ENCODE data around the gene MAGEA9B.
A peak's percentile ranks its signal among the peaks of the same experiment; 100 is the strongest.
"Not testable (repeated sequence)": the region's sequence is repeated elsewhere in the genome, so short reads cannot be mapped to it uniquely, and the experiment has no call there.

The MAGEA9B gene, protein sequence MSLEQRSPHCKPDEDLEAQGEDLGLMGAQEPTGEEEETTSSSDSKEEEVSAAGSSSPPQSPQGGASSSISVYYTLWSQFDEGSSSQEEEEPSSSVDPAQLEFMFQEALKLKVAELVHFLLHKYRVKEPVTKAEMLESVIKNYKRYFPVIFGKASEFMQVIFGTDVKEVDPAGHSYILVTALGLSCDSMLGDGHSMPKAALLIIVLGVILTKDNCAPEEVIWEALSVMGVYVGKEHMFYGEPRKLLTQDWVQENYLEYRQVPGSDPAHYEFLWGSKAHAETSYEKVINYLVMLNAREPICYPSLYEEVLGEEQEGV

GRCh38 chrX:149587359-149587758 is at the start of gene MAGEA9B:
MAGEA9B (minus strand) TSS chrX:149587459; CDS start chrX:149583179, 4,280 bp downstream.
- not testable (repeated sequence) for DNase-seq (ENCODE audit: low read depth)

DNA sequence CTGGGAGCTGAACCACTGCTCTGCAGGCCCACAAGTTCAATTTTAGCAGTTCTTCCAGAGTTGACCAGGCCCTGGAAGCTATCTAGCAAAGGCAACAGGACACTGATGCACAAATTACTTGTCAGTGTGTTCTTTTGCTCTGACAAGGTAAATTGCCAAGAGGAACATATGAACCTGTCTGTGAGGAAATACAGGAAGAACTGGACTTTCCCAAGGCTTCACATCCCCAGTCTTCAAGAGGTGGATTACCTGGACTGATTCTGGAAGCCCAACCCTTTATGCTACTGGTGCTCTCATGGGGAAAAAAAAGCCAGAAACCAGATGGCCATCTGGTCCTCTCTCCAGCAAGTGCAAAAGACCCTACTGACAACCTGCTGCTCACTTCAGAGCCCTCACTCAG is 46.3 kb upstream of the MAGEA9B start:
- DNase-seq (ENCODE audit: low read depth), result no peak

DNA sequence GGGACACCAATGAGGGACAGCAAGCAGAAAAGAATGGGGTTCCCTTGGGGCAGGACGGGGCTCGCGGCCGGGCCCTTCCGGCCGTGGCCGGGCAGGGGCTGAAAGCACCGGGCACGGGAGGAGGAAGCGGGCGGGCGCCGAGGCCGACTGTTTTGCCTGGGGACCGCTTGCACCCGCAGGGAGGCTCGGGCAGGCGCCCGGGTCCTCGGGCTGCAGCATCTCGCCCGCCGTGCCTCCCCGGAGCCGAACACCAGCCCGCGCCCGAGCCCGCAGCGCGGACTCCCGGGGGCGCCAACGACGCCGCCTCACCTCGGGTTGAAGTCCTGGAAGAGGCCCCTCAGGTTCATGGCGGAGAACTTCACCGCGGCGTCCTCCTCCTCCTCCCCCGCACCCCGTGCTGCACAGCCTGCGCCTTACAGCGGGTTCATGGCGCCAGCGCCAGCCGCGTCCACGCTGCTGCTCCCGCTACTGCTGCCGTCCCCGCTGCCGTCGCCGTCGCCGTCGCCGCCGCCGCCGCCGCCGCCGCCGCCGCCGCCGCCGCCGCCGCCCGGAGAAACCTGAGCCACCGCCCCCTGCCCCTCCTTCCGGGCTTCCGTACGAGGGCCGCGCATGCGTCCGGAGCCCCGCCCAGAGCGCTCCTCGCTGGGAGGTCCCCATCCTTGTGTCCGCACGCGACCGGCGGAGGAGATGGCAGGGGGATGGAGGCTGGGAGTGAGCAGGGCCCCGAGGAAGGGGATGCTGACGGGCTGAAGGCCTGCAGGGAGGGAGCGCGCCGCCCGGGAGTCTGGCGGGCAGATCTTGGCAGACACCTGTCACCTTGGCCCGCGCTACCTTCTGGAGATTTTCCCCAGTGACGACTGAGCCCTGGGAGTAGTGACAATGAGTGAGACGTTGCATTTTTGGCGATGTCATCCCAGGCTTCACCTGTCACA is 44.2 kb upstream of the MAGEA9B start, which contains the start of gene TMEM185A:
TSS of gene TMEM185A (minus strand) at position 559 of the 932 bp plus-strand sequence. CDS start at position 347, 212 bp downstream.
- DNase-seq (ENCODE audit: low read depth), result peak; percentile 67

GRCh38 chrX:149630681-149631233 is 43.5 kb upstream of the MAGEA9B start:
- peak; percentile 56 for DNase-seq (ENCODE audit: low read depth)

DNA sequence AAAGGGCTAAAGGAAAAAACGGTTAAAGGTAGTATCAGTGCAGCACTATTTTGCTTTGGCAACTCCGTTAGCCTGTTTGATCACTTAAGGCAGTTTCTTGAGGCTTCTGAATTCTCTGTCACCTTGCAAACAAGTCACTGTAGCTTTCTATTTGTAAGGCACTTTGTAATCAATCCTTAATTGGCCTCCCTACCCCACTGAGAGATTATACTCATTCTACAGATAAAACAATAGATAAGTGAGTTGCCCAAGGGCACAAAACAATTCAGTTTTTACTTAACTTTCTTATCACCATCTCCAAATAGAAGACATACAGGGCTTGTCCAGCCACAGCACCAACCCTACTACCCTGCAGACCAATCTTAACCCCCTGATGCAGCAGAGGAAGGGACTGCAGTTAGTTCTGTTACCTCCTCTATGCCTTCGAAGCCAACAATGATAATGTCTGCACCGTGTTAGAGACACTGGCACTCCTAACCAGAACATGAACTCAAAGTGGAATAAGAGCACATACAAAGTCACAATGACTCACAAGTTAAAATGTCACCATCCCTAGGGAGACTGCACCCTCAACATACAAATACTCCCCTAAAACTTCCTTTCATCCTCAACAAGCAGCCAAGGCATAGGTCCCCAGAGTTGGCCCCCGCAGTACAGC is 42.6 kb upstream of the MAGEA9B start:
- DNase-seq (ENCODE audit: low read depth), result no peak

DNA sequence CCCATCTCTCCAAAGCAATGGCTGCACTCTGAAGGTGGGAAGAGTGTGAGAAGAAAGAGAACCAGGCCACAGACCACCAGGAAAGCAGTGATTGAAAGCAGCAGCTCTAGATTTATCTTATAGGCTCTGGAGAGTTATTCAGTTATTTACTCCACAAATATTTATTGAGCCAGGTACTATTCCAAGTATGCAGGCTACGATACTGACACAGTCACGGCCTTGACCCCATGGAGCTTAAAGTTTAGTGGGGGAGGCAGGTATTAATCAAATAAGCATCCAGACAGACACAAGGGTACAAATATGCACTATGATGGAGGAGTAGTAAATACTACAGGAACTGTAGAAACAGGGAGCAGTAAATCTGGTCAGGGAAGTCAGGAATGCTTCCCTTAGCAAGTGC is 41.5 kb upstream of the MAGEA9B start:
- no peak for DNase-seq (ENCODE audit: low read depth)

DNA sequence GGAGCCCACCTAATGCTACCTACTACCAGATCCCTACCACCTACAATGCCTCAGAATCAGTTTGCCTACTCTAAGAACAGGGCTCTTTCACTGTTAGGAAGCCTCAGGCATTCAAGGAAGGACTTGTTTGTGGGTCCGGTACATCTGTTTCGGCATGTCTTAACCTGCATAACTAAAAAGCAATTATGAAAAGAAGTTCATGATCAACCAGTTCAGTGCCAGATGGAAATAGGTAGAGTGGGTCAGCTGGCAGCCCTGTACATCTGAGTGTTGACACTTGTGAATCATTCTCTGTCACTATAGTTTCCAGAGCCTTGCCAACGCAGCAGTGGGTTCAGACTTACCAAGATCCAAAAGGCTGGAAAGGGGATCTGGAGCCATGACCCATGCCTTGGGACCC is 41.0 kb upstream of the MAGEA9B start:
- no peak for DNase-seq (ENCODE audit: low read depth)

DNA sequence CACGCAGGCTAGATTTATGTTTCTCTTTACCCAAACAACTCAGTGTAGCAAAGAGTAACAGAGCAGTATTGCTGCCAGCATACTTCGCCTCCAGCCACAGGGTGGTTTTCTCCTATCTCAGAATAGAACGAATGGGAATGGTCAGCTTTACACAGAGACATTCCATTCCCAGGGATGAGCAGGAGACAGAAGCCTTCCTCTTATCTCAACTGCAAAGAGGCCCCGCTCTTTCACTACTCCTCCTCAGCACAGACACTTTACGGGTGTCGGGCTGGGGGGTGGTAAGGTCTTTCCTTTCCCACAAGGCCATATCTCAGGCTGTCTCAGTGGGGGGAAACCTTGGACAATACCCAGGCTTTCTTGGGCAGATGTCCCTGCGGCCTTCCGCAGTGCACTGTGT is 39.6 kb upstream of the MAGEA9B start:
- DNase-seq (ENCODE audit: low read depth), result not testable (repeated sequence)

DNA sequence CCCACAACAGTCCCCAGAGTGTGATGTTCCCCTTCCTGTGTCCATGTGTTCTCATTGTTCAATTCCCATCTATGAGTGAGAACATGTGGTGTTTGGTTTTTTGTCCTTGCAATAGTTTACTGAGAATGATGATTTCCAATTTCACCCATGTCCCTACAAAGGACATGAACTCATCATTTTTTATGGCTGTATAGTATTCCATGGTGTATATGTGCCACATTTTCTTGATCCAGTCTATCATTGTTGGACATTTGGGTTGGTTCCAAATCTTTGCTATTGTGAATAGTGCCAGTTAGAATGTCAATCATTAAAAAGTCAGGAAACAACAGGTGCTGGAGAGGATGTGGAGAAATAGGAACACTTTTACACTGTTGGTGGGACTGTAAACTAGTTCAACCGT is 32.4 kb upstream of the MAGEA9B start:
- DNase-seq (ENCODE audit: low read depth), result not testable (repeated sequence)

- no peak for DNase-seq (ENCODE audit: low read depth)
These were observed 31.6 kb upstream of the MAGEA9B start for GRCh38 chrX:149618871-149619270.

DNA sequence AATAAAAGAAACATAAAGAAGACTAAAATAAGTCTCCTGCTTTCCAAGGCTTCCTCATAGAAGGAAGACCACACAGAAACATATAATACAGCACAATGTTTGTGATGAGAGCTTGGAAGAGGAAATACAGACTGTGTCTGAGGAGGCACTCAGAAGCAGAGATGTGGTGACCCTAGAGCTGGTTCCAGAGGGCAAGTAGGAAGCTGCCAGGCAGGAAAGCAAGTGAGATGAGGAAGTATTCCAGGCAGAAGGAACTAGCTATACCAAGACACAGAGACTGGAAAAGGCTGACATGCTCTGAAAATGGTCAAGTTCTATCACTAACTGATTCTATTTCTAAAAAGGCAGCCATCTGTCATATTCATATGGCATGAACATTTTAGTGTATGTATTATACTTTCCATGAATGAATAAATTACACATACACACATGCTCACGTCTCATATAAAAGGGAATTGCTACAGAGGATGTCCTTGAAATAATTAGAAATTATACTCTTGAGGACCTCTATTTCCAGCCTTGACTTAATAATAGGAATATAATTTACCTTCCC is 24.4 kb upstream of the MAGEA9B start:
- no peak for DNase-seq (ENCODE audit: low read depth)

DNA sequence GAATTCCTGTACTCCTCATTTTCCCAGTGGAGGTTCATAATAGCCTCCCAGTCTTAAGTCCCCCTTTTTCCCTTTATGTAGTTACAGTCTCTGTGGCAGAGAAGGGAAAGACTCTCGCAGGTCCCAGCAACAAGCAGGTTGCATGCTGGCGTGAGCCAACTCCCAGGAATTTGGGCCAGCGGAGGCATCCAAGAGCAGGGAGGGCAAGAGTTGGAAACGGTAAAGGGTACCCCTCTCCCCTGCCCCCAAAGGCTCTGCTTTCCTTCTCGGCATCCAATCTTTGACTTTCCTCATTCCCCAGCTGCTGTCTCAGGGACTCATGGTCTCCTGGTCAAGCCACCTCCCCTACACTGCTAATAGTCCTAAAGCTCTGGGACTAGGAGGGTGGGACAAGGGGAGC is 23.3 kb upstream of the MAGEA9B start:
- no peak for DNase-seq (ENCODE audit: low read depth)

- DNase-seq (ENCODE audit: low read depth), result no peak
These were observed 20.4 kb upstream of the MAGEA9B start for GRCh38 chrX:149607699-149608098.

- DNase-seq (ENCODE audit: low read depth), result peak; percentile 43
These were observed 18.1 kb upstream of the MAGEA9B start for GRCh38 chrX:149605248-149605885.

- not testable (repeated sequence) for DNase-seq (ENCODE audit: low read depth)
These were observed 11.3 kb upstream of the MAGEA9B start for GRCh38 chrX:149598603-149599002.

DNA sequence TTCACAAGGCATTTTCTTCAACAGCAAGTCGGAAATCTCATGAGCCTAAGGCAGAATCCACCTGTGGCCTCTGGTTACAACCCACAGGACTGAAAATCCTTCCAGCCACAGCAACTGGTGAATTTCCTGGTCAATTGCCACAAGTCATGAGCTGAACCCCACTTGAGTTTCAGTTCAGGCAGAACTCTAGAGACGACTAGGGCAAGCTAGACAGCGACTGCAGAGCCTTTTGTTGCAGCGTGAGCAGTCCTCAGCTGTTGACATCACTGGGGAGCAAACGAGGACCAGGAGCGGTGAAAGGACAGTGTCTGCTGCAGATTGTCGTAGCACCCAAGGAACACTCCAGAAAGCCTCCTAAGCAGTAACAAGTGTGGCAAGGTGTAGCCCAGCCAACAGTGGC is 8.7 kb upstream of the MAGEA9B start:
- DNase-seq (ENCODE audit: low read depth), result not testable (repeated sequence)

- DNase-seq (ENCODE audit: low read depth), result not testable (repeated sequence)
These were observed 8.0 kb upstream of the MAGEA9B start, which contains the start of gene HSFX2 for GRCh38 chrX:149595214-149595613. HSFX2 (minus strand) TSS chrX:149595314; CDS start chrX:149594700, 614 bp downstream.

DNA sequence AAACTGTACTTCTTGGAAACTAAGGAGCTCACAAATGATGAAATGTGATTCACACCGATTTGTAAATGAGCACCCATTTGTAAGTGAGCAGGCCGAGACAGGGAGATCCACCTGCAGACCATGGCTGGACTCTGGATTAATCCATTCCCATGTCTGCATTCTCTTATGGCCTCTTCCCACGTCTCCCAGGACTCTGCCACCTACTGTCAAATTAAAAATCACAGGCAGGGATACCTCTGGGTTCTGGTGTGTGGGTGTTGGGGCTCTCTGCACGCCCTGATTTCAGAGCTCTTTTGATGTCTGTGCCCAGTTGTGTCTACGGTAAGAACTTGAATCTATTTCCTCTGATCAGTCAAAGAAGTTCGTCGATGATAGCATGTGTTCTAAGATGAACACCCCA is 3.7 kb upstream of the MAGEA9B start:
- not testable (repeated sequence) for DNase-seq (ENCODE audit: low read depth)

- DNase-seq (ENCODE audit: low read depth), result not testable (repeated sequence)
These were observed 1.6 kb downstream of the MAGEA9B start for GRCh38 chrX:149585631-149586030.

- not testable (repeated sequence) for DNase-seq (ENCODE audit: low read depth)
These were observed 13.8 kb downstream of the MAGEA9B start for GRCh38 chrX:149573456-149573855.

DNA sequence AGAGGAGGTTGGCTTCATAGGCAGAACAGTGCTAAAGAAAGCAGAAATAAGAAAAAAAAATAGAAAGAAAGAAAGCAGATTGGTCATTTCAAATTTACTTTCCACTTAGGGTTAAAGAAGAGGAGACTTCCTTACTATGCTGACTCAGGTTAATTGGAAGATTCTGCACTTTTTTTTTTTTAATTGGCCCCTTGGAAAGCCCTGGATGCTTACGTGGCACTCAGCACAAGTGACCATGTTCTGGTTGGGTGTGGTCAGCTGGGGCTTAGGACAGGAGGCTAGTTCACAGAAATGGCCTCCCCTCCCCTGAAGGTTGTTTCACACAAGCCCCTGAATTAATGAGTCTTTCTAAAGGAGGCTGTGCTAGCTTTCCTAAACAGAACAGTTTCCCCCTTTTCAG is 14.5 kb downstream of the MAGEA9B start:
- no peak for DNase-seq (ENCODE audit: low read depth)
